CD4-positive, alpha-beta T cell treated with Interferon alpha-2 for 1 hour (primary cell): ENCODE data around the gene AGR2.

Source experiments
- DNase-seq, 2 donors: peaks; one replicate each; pipeline ENCODE4 v3.0.0-alpha.2; 2020 to 2022

Gene AGR2

GRCh38 chr7:16812542-16813231 is 7.9 kb upstream of the AGR2 start:
- no peak for DNase-seq

DNA sequence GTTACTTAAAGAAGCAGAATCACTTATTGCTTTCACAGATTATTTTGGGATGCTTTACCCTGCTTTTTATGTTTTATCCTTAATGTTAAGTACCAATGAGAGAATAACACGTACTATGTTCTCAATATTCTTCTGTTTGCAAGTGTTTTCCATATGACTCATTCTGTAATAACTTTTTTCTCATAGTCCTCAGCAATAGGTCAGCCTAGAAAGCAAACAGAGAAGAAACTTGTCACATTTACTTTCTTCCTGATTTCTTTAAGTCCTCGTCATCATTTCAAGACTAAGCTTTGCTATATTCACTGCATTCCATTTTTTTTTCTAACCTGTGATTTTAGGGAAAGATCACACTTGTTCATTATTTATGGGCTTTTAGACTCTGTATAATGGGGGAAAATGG is 6.8 kb upstream of the AGR2 start:
- DNase-seq, result no peak

- DNase-seq, result no peak
Observed at GRCh38 chr7:16810573-16810972, 5.8 kb upstream of the AGR2 start.

DNA sequence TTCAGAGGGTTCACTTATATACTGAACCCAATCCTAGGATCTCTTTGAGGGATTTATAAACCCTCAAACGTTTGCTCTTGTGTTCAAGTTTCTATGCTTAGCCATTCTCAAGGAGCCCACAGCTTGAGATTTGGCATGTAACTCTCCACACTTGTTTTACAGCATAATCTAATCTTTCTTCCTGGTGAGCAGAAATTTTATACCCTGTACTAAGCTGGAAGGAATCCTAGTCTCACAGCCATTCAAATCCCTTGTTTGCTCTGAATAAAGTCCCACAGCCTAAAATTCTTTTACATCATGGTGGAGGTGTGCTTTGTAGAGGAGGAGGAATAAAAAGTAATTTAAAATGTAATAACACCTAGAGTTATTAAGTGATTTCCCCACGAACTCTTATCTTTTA is 5.3 kb upstream of the AGR2 start:
- no peak for DNase-seq

GRCh38 chr7:16805441-16805840 is 642 bp upstream of the AGR2 start:
- DNase-seq, result no peak

DNA sequence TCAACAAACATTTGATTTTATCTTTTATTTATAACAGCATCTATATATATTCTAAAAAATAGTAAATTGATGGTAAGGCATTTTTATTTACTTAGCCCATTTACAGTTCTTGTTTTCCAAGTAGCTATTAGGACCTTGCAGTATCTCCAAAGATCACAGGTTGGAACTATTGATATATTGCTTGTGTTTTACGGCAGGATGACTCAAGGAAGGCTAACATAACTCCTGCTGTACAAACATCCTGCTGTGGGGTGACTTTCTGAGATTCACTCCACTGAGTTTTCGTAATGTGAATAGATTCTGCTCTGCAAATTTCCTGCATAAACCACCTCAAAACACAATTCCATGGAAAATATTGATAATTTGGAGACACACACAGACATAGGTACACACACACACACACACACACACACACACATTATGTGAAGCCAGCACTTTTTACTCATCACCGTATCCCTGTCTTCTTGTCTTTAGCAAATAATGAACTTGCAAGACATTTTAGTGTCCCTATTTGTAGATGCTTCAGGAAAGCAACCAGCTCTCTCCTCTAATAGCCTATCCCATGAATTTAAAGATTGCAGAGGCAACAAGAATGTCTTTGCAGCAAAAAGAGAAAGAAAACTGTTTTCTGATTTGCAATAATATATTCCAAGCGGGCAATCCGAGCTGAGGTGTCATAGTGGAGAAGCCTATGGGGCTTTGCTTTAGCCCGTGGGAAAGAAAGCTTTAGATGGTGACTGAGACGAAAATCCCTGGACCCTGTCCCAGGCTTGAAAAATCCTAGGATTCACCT is 722 bp downstream of the AGR2 start:
- DNase-seq, result no peak

GRCh38 chr7:16803125-16803524 is 1.7 kb downstream of the AGR2 start:
- no peak for DNase-seq

GRCh38 chr7:16801579-16801978 is 3.2 kb downstream of the AGR2 start:
- no peak for DNase-seq

- peak in 1 of 2 donors; percentile 1 for DNase-seq
Observed at GRCh38 chr7:16801111-16801542, 3.7 kb downstream of the AGR2 start.

- no peak for DNase-seq
Observed at GRCh38 chr7:16795624-16796023, 9.2 kb downstream of the AGR2 start.

GRCh38 chr7:16794986-16795385 is 9.8 kb downstream of the AGR2 start:
- DNase-seq, result no peak

- no peak for DNase-seq
Observed at GRCh38 chr7:16791905-16792698, 12.7 kb downstream of the AGR2 start.

DNA sequence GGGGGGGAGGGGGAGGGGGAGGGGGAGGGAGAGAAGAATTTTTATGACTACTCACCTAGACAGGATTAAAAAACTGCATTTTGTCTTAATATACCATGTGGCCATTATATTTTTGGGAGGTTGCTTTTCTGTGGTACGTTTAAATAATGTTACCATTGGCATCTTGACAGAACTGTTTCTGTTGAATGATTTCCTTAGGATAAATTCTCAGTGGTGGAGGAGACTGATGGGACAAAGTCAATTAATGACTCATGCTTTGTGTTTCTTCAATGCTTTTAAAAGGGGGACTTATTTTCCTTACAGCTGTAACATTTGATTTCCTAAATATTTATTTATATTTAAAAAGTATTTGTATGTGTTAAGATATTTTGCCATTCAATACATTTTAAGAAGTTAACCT is 13.7 kb downstream of the AGR2 start:
- no peak for DNase-seq

DNA sequence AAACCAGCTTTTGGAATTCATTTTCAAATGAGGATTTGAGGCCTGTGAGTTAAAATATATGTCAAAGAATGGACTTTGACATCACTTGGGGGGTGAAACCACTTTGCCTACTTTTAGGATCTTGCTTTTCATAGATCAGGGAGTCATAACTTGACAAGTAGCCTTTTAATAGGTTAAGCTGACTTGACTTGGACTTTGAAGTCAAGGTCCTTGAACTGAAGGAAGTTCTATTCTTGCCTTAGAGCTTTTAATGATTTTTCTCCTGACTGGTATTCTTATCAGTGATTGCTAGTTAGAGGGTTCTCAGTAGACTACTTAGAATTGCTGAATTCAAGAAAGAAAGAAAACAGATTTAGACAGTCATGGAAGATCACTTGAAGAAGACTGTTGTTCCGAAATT is 17.7 kb downstream of the AGR2 start:
- DNase-seq, result no peak

- DNase-seq, result no peak
Observed at GRCh38 chr7:16786257-16786656, 18.5 kb downstream of the AGR2 start.

- DNase-seq, result no peak
Observed at GRCh38 chr7:16785846-16786245, 19.0 kb downstream of the AGR2 start.

GRCh38 chr7:16785321-16785720 is 19.5 kb downstream of the AGR2 start:
- no peak for DNase-seq

DNA sequence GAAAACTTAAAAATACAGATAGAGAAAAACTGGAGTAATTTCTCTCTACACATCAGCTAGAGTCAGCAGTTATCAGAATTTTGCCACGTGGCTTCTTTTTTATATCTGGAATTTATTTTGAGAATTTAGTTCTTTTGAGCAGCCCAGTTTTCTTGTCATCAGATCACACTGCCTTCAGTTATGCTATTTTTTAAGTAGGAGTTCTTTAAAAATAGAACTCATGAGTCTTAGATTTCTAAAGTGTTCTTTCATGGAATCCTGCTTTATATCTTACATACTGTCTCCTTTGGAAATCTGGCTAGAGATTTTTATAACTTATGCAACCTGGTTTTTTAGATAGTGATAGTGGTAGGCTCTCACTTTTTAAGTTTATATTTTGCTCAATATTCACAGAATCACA is 24.2 kb downstream of the AGR2 start:
- DNase-seq, result no peak

DNA sequence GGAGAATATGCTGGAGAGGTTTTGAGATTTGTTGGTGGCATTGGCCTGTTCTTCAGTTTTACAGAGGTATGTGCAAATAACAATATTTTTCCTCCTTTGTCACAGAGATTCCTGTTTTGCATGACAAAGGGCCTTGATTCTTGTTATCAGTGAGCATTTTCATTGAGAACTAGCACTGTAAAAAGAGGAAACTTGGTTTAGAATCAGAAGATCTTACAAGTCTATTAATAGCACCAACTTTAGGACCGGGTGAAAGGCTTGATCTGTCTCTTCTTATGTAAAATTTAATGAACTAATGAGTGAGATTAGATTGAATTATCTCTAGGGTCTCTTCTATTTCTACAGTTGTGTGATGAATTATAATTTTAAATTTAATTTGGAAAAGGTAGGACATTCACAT is 25.7 kb downstream of the AGR2 start:
- DNase-seq, result no peak

- DNase-seq, result no peak
Observed at GRCh38 chr7:16778476-16778875, 26.3 kb downstream of the AGR2 start.

GRCh38 chr7:16776053-16776452 is 28.7 kb downstream of the AGR2 start:
- no peak for DNase-seq

- DNase-seq, result no peak
Observed at GRCh38 chr7:16774986-16775385, 29.8 kb downstream of the AGR2 start.

- no peak for DNase-seq
Observed at GRCh38 chr7:16774294-16774693, 30.5 kb downstream of the AGR2 start.

DNA sequence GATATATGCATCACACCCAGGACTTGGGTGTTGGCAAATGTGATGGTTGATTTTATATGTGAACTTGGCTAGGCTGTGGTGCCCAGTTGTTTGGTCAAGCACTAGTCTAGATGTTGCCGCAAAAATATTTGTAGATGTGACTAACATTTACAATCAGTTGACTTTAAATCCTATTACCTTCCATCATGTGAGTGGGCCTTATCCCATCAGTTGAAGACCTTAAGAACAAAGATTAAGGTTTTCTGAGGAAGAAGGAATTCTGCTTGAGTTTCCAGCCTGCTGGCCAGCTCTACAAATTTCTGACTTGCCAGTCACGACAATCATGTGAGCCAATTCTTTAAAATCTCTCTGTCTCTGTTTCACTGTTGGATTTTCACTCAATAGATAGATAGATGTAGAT is 30.9 kb downstream of the AGR2 start:
- DNase-seq, result no peak
